ENCODE results near the gene NATD1.
"Not testable (repeated sequence)": the region's sequence is repeated elsewhere in the genome, so short reads cannot be mapped to it uniquely, and the experiment has no call there.

NATD1 gene

GRCh38 chr17:21240369-21241055 lies 12.7 kb downstream of the NATD1 start:
- TF ChIP-seq POLR2A (IDR thresholded peaks at IDR 0.05; ENCODE audit: low read depth, low read length), result no peak
- no peak for FAIRE-seq
- DNase-seq (ENCODE audit: insufficient read length, low spot score), result no peak

DNA sequence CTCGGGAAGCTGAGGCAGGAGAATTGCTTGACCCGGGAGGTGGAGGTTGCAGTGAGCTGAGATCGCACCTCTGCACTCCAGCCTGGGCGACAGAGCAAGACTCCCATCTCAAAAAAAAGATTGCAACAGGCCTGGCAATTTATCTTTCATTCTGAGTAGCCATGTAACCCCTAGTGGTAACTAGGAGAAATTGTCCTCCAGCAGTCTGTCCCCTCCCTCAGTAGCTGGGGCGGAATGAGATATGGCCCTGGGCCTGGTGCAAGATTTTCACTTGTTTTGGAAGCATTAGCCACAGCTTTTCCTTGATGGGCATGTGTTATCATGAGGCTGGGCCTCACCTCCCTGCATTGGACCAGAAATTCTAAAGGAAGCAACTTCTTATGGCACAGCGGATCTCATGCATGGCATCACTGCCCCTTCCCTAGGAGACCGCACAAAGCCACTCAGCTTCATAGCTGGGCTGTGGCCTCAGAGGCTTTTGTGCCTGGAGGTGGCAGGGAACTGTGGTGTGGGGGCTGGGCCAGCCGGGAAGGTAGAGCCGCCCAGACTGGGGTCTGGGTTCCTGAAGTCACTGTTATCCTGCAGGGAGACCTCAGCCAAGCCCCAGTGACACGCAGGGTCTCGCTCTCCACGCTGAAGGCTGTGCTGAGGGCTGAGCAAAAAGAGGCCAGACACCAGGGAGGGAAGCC lies 13.4 kb downstream of the NATD1 start:
- FAIRE-seq (no peak), DNase-seq (ENCODE audit: insufficient read length, low spot score) (no peak)
- no peak for TF ChIP-seq POLR2A (IDR thresholded peaks at IDR 0.05; ENCODE audit: low read depth, low read length)

DNA sequence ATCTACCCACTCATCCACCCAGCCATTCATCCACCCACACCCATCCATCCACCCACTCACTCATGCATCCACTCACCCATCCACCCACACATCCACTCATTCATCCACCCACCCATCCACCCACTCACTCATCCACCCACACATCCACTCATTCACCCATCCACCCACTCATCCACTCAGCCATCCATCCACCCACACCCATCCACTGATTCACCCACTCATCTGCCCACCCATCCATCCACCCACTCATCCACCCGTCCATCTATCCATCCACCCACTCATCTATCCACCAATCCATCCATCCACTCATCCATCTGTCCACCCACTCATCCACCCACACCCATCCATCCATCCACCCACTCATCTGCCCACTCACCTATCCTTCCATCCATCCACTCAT lies 17.3 kb downstream of the NATD1 start:
- TF ChIP-seq POLR2A (IDR thresholded peaks at IDR 0.05; ENCODE audit: low read depth, low read length), result no peak
- FAIRE-seq, result no peak
- DNase-seq (ENCODE audit: insufficient read length, low spot score), result no peak

GRCh38 chr17:21233581-21234347 lies 19.4 kb downstream of the NATD1 start:
- FAIRE-seq, result no peak
- no peak for DNase-seq (ENCODE audit: insufficient read length, low spot score)
- no peak for TF ChIP-seq POLR2A (IDR thresholded peaks at IDR 0.05; ENCODE audit: low read depth, low read length)

- no peak for FAIRE-seq
- no peak for DNase-seq (ENCODE audit: insufficient read length, low spot score)
- no peak for TF ChIP-seq POLR2A (IDR thresholded peaks at IDR 0.05; ENCODE audit: low read depth, low read length)
These were observed 21.0 kb downstream of the NATD1 start for GRCh38 chr17:21232033-21232749.

GRCh38 chr17:21231533-21231932 lies 21.7 kb downstream of the NATD1 start:
- no peak for TF ChIP-seq POLR2A (IDR thresholded peaks at IDR 0.05; ENCODE audit: low read depth, low read length)
- DNase-seq (ENCODE audit: insufficient read length, low spot score) (no peak), FAIRE-seq (no peak)

DNA sequence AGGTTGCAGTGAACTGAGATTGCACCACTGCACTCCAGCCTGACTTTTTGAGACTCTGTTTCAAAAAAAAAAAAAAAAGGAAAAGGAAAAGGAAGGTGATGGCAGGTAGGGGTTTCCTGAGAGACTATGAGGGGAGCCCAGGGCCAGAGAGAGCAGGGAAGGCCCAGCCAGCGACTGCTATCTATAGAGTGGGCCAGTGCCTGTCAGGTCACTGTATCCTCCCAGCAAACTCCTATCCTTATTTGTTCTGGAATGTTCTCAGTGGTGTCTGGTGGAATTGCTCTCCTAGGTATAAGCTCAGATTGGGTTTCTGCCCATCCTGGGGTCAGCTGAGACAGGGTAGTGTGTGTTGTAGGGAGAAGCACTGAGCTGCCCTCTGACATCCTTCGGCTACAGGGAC lies 24.4 kb downstream of the NATD1 start:
- DNase-seq (ENCODE audit: insufficient read length, low spot score) (no peak), FAIRE-seq (no peak)
- no peak for TF ChIP-seq POLR2A (IDR thresholded peaks at IDR 0.05; ENCODE audit: low read depth, low read length)

GRCh38 chr17:21228111-21228510 lies 25.1 kb downstream of the NATD1 start:
- TF ChIP-seq POLR2A (IDR thresholded peaks at IDR 0.05; ENCODE audit: low read depth, low read length), result no peak
- no peak for FAIRE-seq
- DNase-seq (ENCODE audit: insufficient read length, low spot score), result no peak

DNA sequence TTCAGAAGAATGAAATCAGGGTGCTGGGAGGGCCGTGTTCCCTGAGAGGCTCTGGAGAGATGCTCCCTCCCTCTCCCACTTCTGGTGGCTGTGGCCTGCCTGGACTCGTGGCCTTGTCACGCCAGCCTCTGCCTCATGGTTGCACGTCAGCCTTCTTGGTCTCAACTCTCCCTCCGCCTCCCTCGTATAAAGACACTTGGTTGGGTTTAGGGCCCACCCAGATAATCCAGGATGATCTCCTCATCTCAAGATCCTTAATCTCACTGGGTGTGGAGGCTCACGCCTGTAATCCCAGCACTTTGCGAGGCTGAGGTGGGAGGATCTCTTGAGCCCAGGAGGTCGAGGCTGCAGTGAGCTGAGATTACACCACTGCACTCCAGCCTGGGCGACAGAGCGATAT lies 25.9 kb downstream of the NATD1 start:
- not testable (repeated sequence) for FAIRE-seq

GRCh38 chr17:21223086-21223485 lies 30.1 kb downstream of the NATD1 start:
- TF ChIP-seq POLR2A (IDR thresholded peaks at IDR 0.05; ENCODE audit: low read depth, low read length), result no peak
- FAIRE-seq, result no peak
- no peak for DNase-seq (ENCODE audit: insufficient read length, low spot score)

More for the DNA sequence above, 25.9 kb downstream of the NATD1 start:
- not testable (repeated sequence) for DNase-seq (ENCODE audit: insufficient read length, low spot score)

GRCh38 chr17:21218831-21219380 lies 34.3 kb downstream of the NATD1 start:
- no peak for TF ChIP-seq POLR2A (IDR thresholded peaks at IDR 0.05; ENCODE audit: low read depth, low read length)
- no peak for DNase-seq (ENCODE audit: insufficient read length, low spot score)
- no peak for FAIRE-seq

GRCh38 chr17:21218101-21218500 lies 35.1 kb downstream of the NATD1 start:
- no peak for FAIRE-seq
- no peak for TF ChIP-seq POLR2A (IDR thresholded peaks at IDR 0.05; ENCODE audit: low read depth, low read length)
- DNase-seq (ENCODE audit: insufficient read length, low spot score), result peak; percentile 26

DNA sequence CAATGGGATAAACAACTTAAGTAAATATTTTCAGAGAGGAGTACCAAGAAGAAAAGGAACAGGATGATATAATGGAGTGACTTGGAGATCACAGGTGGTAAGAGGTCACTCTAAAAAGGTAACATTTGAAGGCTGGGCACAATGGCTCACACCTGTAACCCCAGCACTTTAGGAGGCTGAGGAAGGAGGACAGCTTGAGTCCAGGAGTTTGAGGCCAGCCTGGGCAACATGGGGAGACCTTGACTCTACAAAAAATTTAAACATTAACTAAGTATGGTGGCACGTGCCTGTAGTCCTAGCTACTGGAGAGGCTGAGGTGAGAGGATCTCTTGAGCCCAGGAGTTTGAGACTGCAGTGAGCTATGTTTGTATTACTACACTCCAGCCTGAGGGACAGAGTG lies 35.9 kb downstream of the NATD1 start:
- no peak for DNase-seq (ENCODE audit: insufficient read length, low spot score)
- no peak for TF ChIP-seq POLR2A (IDR thresholded peaks at IDR 0.05; ENCODE audit: low read depth, low read length)
- no peak for FAIRE-seq

GRCh38 chr17:21215935-21216334 lies 37.3 kb downstream of the NATD1 start:
- TF ChIP-seq POLR2A (IDR thresholded peaks at IDR 0.05; ENCODE audit: low read depth, low read length), result no peak
- FAIRE-seq (no peak), DNase-seq (ENCODE audit: insufficient read length, low spot score) (no peak)

Data from H54 (cell line).